GM19240 (cell line): ENCODE results near the gene TRIM33.
"Not testable (repeated sequence)": the region's sequence is repeated elsewhere in the genome, so short reads cannot be mapped to it uniquely, and the experiment has no call there.

ENCODE experiments used
- DNase-seq: peaks from one replicate; pipeline ENCODE4 v3.0.0; 2011; ENCODE audit warnings: low spot score; ENCODE audit not compliant: insufficient read length

Gene TRIM33

DNA sequence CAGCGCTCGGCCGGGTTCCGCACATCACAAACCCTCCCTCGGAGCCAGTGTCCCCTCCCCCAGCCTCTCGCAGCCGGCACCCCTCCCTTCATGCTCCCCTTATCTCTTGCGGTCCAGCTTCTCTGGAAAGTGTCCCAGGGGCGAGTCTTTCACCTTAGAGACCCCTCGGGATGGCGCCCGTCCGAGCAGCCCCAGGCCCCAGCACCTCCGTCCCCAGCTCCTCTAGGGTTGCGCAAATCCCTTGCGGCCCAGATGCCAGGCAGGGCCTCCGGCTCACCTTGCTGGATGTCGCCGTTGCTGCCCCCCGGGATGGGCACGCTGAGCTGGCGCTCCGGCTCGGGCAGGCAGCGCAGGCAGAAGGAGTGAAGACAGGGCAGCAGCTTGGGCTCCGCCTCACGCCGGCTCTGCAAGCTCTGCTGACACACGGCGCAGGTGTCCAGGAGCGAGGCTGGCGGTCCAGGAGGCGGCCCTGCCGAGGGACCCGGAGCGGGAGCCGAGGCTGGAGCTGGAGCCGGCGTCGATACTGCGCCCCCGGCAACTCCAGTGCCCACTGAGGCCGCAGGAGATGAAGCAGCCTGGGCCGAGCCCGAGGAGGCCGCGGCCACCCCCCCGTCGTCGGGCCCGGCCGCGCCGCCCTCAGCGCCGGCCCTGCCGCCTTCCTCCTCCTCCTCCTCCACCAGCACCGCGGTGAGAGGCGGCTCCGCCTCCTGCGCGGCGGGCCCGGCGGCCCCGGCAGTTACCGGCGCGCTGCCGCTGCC, 550 bp downstream of the TRIM33 start:
- peak; percentile 57 for DNase-seq

DNA sequence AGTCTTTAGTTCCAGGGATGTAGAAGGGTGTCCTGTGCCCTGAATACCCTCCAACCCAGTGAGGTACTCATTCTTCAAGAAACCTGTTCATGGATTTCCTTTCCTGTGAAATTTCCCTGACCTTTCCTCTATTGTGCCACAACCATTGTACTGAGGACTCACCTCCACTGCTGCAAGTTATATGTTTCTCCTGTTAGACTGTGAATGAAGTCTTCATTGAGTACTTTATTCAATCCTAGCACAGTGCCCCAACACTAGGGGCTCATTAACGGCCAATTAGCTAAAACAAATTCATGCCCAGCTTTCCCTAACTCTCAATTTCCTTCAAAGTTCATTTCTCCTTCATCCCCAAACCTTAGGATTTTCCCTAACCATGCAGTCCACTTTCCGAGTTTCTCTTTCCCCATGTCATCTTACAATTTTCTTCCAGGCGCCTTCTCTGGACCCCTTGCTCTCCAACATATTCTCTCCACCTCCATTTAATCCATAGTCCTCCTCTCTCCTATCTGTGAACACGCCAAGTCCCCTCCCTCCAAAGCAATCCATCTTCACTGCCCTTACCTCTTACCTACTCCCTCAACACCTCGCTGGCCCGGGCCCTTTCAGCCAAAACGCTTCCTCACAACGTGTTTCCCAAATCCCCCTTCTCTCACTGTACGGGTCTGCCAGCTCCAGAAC, 1.3 kb downstream of the TRIM33 start:
- DNase-seq: no peak

DNA sequence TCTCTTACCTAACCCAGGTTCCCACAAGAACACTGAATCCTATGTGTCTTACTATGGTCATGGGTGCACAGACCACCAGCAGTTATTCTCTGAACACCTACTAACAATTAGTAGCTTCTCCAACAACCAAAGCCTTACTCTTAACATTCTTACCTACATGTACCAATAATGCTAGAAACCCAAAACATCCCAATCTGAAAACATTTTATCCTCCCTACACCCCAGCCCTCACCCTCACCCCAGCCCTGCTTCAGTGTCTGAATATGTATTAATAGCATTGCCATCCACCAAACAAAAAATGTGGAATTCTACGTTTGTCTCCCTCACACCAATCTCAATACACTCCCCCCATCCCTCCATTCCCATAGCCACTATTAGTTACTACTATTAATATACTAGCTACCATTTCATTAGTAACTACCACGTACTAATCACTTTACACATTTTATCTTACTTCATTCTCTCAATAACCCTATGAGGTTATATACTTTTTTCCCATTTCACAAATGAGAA, 2.6 kb downstream of the TRIM33 start:
- no peak for DNase-seq

DNA sequence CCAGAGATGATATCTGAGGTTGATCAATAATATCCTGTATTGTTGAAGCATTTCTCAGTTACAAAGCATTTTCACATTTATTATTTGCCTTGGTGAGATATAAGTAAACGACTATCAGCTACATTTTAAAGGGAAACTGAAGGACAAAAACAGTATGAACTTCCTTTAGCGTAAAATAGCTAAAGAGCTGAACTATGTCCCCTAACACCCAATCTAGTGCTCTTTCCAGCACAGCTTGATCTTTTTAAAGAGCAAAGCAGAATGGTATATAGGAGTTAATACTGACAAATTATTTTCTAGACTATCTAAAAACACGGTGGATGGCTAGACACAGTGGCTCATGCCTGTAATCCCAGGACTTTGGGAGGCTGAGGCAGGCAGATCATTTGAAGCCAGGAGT, 3.5 kb downstream of the TRIM33 start:
- DNase-seq: no peak

GRCh38 chr1:114505148-114505561, 5.8 kb downstream of the TRIM33 start:
- no peak for DNase-seq

GRCh38 chr1:114503916-114504422, 7.0 kb downstream of the TRIM33 start:
- DNase-seq: no peak

DNA sequence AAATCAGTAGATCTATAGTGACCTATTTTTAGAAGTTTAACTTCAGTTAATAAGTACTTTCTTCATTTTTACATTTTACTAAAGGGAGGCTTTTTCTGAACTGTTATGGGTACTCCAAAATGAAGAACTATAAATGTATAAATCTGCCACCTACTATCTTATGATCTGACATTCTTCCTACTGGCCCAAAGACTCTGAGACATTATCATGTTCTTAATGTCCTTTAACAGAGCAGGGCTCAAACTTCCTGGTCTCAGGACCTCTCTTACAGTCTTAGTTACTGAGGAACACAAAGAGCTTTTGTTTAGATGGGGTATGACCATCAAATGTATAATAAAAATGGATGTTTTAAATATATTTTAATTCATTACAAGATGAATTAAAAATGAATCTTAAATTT, 8.9 kb downstream of the TRIM33 start:
- DNase-seq: no peak

- no peak for DNase-seq
Measured at GRCh38 chr1:114499478-114499877, 11.5 kb downstream of the TRIM33 start.

DNA sequence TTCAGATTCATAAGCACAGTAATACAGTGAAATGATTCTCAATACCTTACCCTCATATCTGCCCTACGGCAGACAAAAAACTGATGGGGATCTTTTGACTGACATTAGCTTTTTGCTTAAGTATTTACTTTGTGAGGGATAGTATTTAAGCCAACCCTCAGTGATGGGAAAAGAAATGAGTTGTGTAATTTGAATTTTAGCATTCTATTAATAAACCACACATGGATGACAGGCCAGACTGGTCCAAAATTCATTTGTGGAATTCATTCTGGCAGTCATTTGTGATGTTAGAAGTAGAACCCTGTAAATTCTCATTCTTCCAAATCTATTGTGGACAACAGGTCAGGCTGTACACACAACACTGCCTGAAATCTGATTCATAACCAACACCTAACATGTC, 14.9 kb downstream of the TRIM33 start:
- DNase-seq: no peak

DNA sequence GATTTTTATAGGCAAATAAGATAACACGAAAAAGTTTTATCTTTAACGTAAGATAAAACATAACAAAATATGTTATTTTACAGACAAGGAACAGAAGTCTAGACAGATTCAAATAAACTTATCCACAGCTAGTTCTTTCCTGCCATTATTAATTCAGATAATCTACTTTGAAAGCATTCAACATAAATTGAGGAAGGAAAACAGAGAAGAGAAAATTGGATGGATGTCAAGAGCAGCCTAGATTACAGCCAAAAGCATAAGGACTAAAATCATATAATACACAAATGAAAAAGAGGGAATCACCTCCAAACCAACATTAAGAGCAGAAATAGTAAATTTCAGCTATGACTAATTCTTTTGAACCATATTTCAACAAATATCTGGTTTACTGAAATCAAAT, 15.5 kb downstream of the TRIM33 start:
- DNase-seq: no peak

- no peak for DNase-seq
Measured at GRCh38 chr1:114492978-114493377, 18.0 kb downstream of the TRIM33 start.

- no peak for DNase-seq
Measured at GRCh38 chr1:114490274-114490693, 20.7 kb downstream of the TRIM33 start.

- DNase-seq: no peak
Measured at GRCh38 chr1:114488739-114489138, 22.3 kb downstream of the TRIM33 start.

- no peak for DNase-seq
Measured at GRCh38 chr1:114485286-114485685, 25.7 kb downstream of the TRIM33 start.

GRCh38 chr1:114482585-114482984, 28.4 kb downstream of the TRIM33 start:
- DNase-seq: peak; percentile 23

DNA sequence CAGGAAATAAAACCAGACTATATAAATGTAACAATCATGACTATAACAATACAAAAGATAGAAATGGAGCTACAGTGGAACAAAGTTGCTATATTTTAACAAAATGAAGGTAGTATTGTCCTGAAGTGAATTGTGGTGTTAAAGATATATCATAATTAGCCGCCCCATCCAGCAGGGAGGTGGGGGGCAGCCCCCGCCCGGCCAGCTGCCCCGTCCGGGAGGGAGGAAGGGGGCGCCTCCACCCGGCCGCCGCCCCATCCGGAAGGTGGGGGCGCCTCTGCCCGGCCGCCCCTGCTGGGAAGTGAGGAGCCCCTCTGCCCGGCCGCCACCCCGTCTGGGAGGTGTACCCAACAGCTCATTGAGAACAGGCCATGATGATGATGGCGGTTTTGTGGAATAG, 31.4 kb downstream of the TRIM33 start:
- not testable (repeated sequence) for DNase-seq

DNA sequence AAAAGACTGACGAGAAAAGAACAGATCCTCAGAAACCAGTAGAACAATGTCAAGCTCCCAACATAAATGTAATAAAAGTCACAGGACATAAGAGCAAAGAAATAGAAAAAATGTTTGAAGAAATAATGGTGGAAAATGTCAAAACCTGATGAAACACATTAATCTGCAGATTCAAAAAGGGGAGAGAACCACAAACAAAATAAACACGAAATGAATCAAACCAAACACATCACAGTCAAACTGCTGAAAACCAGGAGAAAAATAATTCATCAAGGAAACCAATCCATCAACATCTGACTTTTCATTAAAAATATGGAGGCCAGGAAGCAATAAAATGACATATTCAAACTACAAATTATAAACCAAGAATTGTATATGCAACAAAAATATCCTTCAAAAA, 31.9 kb downstream of the TRIM33 start:
- DNase-seq: no peak

DNA sequence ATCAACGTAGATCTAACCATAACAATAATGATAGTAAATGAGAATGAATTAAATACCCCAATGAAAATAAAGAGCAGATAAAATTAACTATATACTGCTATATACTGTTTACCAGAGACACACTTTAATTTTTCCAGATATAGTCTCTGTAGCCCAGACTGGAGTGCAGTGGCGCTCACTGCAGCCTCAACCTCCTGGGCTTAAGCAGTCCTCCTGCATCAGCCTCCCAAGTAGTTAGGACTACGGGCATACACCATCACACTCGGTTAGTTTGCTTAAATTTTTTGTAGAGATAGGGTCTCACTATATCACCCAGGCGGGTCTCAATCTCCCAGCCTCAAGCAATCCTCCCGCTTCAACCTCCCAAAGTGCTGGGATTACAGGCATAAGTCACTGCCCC, 37.2 kb downstream of the TRIM33 start:
- DNase-seq: no peak

- no peak for DNase-seq
Measured at GRCh38 chr1:114472408-114472807, 38.6 kb downstream of the TRIM33 start.

DNA sequence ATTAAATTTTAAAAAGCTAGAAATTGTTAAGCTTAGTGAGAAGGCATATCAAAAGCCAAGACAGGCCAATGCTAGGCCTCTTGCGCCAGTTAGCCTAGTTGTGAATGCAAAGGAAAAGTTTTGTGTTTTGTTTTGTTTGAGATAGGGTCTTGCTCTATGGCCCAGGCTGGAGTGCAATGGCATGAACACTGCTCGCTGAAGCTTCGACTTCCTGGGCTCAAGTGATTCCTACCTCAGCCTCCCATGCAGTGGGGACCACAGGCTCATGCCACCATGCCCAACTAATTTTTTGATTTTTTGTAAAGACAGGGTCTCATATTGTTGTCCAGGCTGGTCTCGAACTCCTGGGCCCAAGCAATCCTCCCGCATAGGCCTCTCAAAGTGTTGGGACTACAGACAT, 40.3 kb downstream of the TRIM33 start:
- no peak for DNase-seq

GRCh38 chr1:114468710-114469468, 42.1 kb downstream of the TRIM33 start:
- no peak for DNase-seq

GRCh38 chr1:114468047-114468446, 43.0 kb downstream of the TRIM33 start:
- no peak for DNase-seq
